ENCODE measurements around the gene GPC6.

GRCh38 chr13:93336728-93337127 is 110.1 kb downstream of the GPC6 start:
- TF ChIP-seq SNAPC5 (CRISPR knock-in tag; IDR thresholded peaks at IDR 0.05) (no peak), CTCF (IDR thresholded peaks at IDR 0.05 in 2 of 3, conservative IDR thresholded peaks at IDR 0.05 in 1 of 3; ENCODE audit: insufficient read depth in 2 of 3, low read depth in 1 of 3, low read length in 3 of 3) (no peak), EHMT2 (IDR thresholded peaks at IDR 0.05) (no peak), CEBPB (tag; IDR thresholded peaks at IDR 0.05) (no peak)
